Measurements from ENCODE around the gene ATRN.

DNA sequence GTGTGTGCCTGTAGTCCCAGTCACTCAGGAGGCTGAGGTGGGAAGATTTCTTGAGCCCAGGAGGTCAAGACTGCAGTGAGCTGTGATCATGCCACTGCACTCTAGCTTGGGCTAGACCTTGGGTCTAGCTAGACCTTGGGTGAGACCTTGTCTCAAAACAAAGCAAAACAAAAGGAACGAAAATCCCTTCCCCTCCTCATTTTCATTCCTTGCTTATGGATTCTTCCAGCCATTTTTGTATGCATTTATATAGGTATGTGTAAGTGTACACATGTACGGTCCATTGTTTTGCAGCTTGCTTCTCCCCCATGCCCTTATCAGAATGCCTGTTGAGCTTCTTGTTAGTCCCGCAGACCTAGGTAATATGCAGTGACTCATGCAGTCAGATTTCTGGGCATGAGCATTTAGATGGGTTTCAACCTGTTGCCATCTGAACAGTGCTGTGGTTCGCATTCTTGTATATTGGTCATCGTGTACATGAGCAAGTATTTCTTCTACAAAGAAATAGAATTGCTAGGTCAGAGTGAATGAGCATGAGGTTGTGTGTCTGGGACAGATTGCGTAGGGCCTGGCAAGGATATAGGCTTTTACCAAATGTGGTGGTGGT lies 73.2 kb downstream of the ATRN start:
- TF ChIP-seq YY1 (IDR thresholded peaks at IDR 0.05; ENCODE audit: insufficient read depth, insufficient read length): no peak
- TF ChIP-seq SUZ12 (IDR thresholded peaks at IDR 0.05; ENCODE audit: extremely low read depth, insufficient read depth, insufficient read length): no peak
